Gastrocnemius medialis (tissue), 4 donors: ENCODE measurements around the gene SRSF3. TPM values are rescaled to one million over a fixed set of nuclear protein-coding genes. Genes with fewer than 3 reads are reported as not detected.
"Not testable (repeated sequence)": the region's sequence is repeated elsewhere in the genome, so short reads cannot be mapped to it uniquely, and the experiment has no call there.

Source experiments
- ATAC-seq, 2 donors: fragments of 150-250 bp; one replicate each; pipeline ENCODE4 v1.9.1; 2016
- DNase-seq, 2 donors: peaks; one replicate each; pipeline ENCODE4 v3.0.0-alpha.2; 2019
- H3K27ac ChIP-seq, 4 donors: fragments of 200-600 bp; sonication (generic); 1 replicate in 1 of 4; 2 replicates in 3 of 4; pipeline ENCODE4 v1.5.1; 2016 to 2018; ENCODE audit warnings: mild to moderate bottlenecking in 2 of 4, moderate library complexity in 1 of 4
- H3K27me3 ChIP-seq, 3 donors: fragments of 200-600 bp; sonication (generic) in 2 of 3; 1 replicate in 1 of 3; 2 replicates in 2 of 3; pipeline versions ENCODE4 v1.5.1 to v1.6.0; 2016 to 2019; ENCODE audit warnings: mild to moderate bottlenecking in 1 of 3, moderate library complexity in 1 of 3
- H3K36me3 ChIP-seq, 2 donors: fragments of 200-600 bp; sonication (generic) in 1 of 2; one replicate each; pipeline ENCODE4 v1.5.1; 2017 to 2018
- H3K4me1 ChIP-seq, 2 donors: fragments of 200-600 bp; sonication (generic) in 1 of 2; one replicate each; pipeline ENCODE4 v1.5.1; 2016 to 2017; ENCODE audit warnings: mild to moderate bottlenecking in 2 of 2
- H3K4me3 ChIP-seq, 4 donors: fragments of 200-600 bp; sonication (generic) in 3 of 4; 1 replicate in 1 of 4; 2 replicates in 3 of 4; pipeline ENCODE4 v1.5.1; 2016 to 2019; ENCODE audit warnings: mild to moderate bottlenecking in 2 of 4
- H3K9me3 ChIP-seq, 3 donors: fragments of 200-600 bp; sonication (generic) in 2 of 3; 1 replicate in 1 of 3; 2 replicates in 2 of 3; pipeline ENCODE4 v1.5.1; 2016 to 2019
- CTCF ChIP-seq, 5 experiments: fragments of 450-650 bp in 3 of 5; fragments of 200-600 bp in 2 of 5; sonication (generic) in 2 of 5; IDR thresholded peaks in 4 of 5; conservative IDR thresholded peaks in 1 of 5; 1 replicate in 4 of 5; 2 replicates in 1 of 5; pipeline ENCODE4 v1.5.1; 2016 to 2019; ENCODE audit warnings: antibody characterized with exemption in 5 of 5, mild to moderate bottlenecking in 3 of 5, moderate library complexity in 3 of 5
- POLR2A ChIP-seq, 2 donors: fragments of 450-650 bp; IDR thresholded peaks; one replicate each; pipeline ENCODE4 v1.6.1; 2017; ENCODE audit warnings: antibody characterized with exemption in 2 of 2, mild to moderate bottlenecking in 2 of 2, moderate library complexity in 2 of 2
- in situ Hi-C, 4 donors: fragments of 200-750 bp; cut with MboI; loops; one replicate each; pipeline versions ENCODE4 v1.15.0 to v1.8.0; 2017; ENCODE audit warnings: low sequenced_read_pairs in 4 of 4
- intact Hi-C: fragments of 100-400 bp; cut with DNase I; formaldehyde crosslinking; loops from one replicate; pipeline ENCODE4 v1.15.1; 2023; ENCODE audit warnings: low total_unique reads
- total RNA-seq, 4 donors: library from RNA; depleted of rRNA; stranded (reverse); fragments of >200 nt; gene quantifications; one replicate each; pipeline versions ENCODE4 v1.1.0 to v1.2.3, GENCODE V29; 2016

The SRSF3 gene
- total RNA-seq, 4 donors from 2014 or later: 66.3 to 118 (median 83.2) TPM

DNA sequence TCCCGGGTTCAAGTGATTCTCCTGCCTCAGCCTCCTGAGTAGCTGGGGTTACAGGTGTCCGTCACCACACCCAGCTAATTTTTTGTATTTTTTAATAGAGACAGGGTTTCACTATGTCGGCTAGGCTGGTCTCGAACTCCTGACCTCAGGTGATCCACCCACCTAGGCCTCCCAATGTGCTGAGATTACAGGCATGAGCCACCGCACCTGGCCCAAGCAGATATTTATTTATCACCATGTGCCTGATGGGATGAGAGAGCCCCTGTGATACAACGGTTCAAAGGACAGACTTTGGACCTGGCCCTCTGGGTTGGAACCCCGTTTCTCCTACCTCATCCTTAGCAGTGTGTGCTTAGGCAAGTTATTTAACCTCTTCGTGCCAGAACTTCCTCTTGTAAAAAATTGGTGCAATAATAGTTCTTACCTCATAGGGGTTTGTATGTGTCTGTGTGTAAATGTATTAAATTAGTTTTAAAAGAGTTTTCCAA, 27.7 kb upstream of the SRSF3 start:
- H3K27ac ChIP-seq: no peak overlapping the region
- TF ChIP-seq CTCF (IDR thresholded peaks at IDR 0.05 in 4 of 5, conservative IDR thresholded peaks at IDR 0.05 in 1 of 5) (no peak), POLR2A (IDR thresholded peaks at IDR 0.05) (no peak)
- intact Hi-C loops (no loop called here), in situ Hi-C loops (no loop called here)
- H3K4me3 ChIP-seq: no peak overlapping the region
- no peak for DNase-seq
- no peaks in the 10 kb centered on the region for H3K36me3 ChIP-seq
- H3K4me1 ChIP-seq: no peaks in the 10 kb centered on the region
- no peaks in the 10 kb centered on the region for H3K27me3 ChIP-seq
- H3K9me3 ChIP-seq: no peaks in the 10 kb centered on the region
- ATAC-seq: no peak

GRCh38 chr6:36570264-36570663, 23.9 kb upstream of the SRSF3 start:
- no peaks in the 10 kb centered on the region for H3K36me3 ChIP-seq
- H3K27ac ChIP-seq: no peak overlapping the region
- TF ChIP-seq CTCF (IDR thresholded peaks at IDR 0.05 in 4 of 5, conservative IDR thresholded peaks at IDR 0.05 in 1 of 5) (no peak), POLR2A (IDR thresholded peaks at IDR 0.05) (no peak)
- H3K4me3 ChIP-seq: no peak overlapping the region
- intact Hi-C loops (no loop called here), in situ Hi-C loops (no loop called here)
- no peaks in the 10 kb centered on the region for H3K27me3 ChIP-seq
- ATAC-seq: no peak
- H3K9me3 ChIP-seq: no peaks in the 10 kb centered on the region
- no peaks in the 10 kb centered on the region for H3K4me1 ChIP-seq
- no peak for DNase-seq

GRCh38 chr6:36571122-36572043, 22.8 kb upstream of the SRSF3 start:
- H3K27me3 ChIP-seq: no peaks in the 10 kb centered on the region
- no peak for ATAC-seq
- H3K4me1 ChIP-seq: no peaks in the 10 kb centered on the region
- no peak for TF ChIP-seq POLR2A (IDR thresholded peaks at IDR 0.05)
- no peak for TF ChIP-seq CTCF (IDR thresholded peaks at IDR 0.05 in 4 of 5, conservative IDR thresholded peaks at IDR 0.05 in 1 of 5)
- no peak overlapping the region for H3K27ac ChIP-seq
- DNase-seq: no peak
- in situ Hi-C loops: no loop called here
- no peaks in the 10 kb centered on the region for H3K9me3 ChIP-seq
- no peaks in the 10 kb centered on the region for H3K36me3 ChIP-seq
- H3K4me3 ChIP-seq: no peak overlapping the region
- intact Hi-C loops: no loop called here

- H3K36me3 ChIP-seq, ATAC-seq, H3K4me3 ChIP-seq, H3K27me3 ChIP-seq, in situ Hi-C loops, H3K4me1 ChIP-seq, H3K27ac ChIP-seq, intact Hi-C loops, H3K9me3 ChIP-seq, DNase-seq: not testable (repeated sequence)
Measured at GRCh38 chr6:36572353-36573311, 21.5 kb upstream of the SRSF3 start.
